ENCODE results near the gene NFIB. TPM values are rescaled to one million over a fixed set of nuclear protein-coding genes. Genes with fewer than 3 reads are reported as not detected.

Gene NFIB
- total RNA-seq, 1 experiment from 2014 or later: 14.3 TPM

DNA sequence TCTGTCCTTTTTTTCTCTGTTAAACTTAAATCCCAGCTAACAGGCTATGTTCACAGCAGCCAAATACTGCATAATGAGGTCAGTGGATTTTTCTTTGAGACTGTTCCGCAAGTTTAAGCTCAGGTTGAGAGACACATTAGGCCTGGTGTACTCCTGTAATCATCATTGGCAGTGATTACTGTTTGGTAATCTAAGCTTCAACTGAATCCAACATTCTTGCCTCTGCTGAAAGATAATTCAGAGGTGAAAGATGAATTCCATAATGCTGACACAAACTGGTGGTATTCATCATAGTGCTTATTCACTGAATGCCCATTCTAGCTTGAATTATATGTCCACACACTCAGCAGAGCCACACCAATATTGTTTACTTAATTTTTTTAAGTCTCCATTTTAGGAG is 108.5 kb downstream of the NFIB start:
- Histone ChIP-seq H3K79me1 (ENCODE audit: insufficient read depth, low read depth, low read length, poor library complexity, severe bottlenecking) (peaks cover 3% of the 10 kb centered on the region), H3K23ac (ENCODE audit: insufficient read length, low read depth, low read length) (no peak overlapping the region), H3K9ac (ENCODE audit: extremely low read depth, insufficient read length, low read length) (no peak overlapping the region), H2AK5ac (ENCODE audit: insufficient read length, low read length) (no peak overlapping the region), H3K23me2 (ENCODE audit: insufficient read length, low read depth, low read length, poor library complexity, severe bottlenecking) (no peaks in the 10 kb centered on the region), H3K27me3 (ENCODE audit: insufficient read depth, low read length) (no peaks in the 10 kb centered on the region), H2BK20ac (ENCODE audit: low read depth, low read length, poor library complexity, severe bottlenecking) (no peak overlapping the region), H4K91ac (ENCODE audit: insufficient read length, low read depth, low read length) (no peak overlapping the region), H4K20me1 (ENCODE audit: control insufficient read depth, insufficient read depth, insufficient read length) (no peaks in the 10 kb centered on the region), H3K4me2 (ENCODE audit: insufficient read depth, insufficient read length, low read length) (no peak overlapping the region), H3K27ac (ENCODE audit: insufficient read length, low read depth, low read length) (no peak overlapping the region), H3K14ac (ENCODE audit: insufficient read depth, low read length) (no peak overlapping the region), H3K79me2 (ENCODE audit: insufficient read depth, low read length) (no peaks in the 10 kb centered on the region), H3K18ac (ENCODE audit: insufficient read length, low read depth, low read length) (no peak overlapping the region), H3T11ph (ENCODE audit: low read length) (no peak overlapping the region), H2BK12ac (ENCODE audit: insufficient read length, low read depth, low read length) (no peak overlapping the region), H4K8ac (replicated peaks; ENCODE audit: insufficient read length, low read depth, low read length) (no peak overlapping the region), H2AFZ (ENCODE audit: low read length) (no peak overlapping the region), H3K4me1 (ENCODE audit: insufficient read depth, low read length) (0 out of 2 replicates have a peak, but pooled peaks cover 2% of the 10 kb centered on the region), H2BK120ac (ENCODE audit: low read depth, low read length, poor library complexity, severe bottlenecking) (no peak overlapping the region), H2BK5ac (ENCODE audit: insufficient read length, low read length) (no peak overlapping the region), H2BK15ac (ENCODE audit: low read depth, low read length) (no peak overlapping the region), H3K56ac (ENCODE audit: insufficient read length, low read depth, low read length) (no peak overlapping the region), H3K9me3 (ENCODE audit: control insufficient read depth, low read depth, low read length) (no peaks in the 10 kb centered on the region), H3K4ac (ENCODE audit: low read depth, low read length) (no peak overlapping the region), H4K5ac (ENCODE audit: insufficient read length, low read depth, low read length) (no peak overlapping the region)
- H3K36me3 Mint-ChIP-seq (ENCODE audit: insufficient read depth in 1 of 3, low read depth in 3 of 3): no peaks in the 10 kb centered on the region
- DNase-seq: no peak
- H3K27ac Mint-ChIP-seq: no peak overlapping the region
- H3K27me3 Mint-ChIP-seq (ENCODE audit: low read depth): no peaks in the 10 kb centered on the region; the same call in 1 of the 2 replicates
- TF ChIP-seq, protein P1, sequence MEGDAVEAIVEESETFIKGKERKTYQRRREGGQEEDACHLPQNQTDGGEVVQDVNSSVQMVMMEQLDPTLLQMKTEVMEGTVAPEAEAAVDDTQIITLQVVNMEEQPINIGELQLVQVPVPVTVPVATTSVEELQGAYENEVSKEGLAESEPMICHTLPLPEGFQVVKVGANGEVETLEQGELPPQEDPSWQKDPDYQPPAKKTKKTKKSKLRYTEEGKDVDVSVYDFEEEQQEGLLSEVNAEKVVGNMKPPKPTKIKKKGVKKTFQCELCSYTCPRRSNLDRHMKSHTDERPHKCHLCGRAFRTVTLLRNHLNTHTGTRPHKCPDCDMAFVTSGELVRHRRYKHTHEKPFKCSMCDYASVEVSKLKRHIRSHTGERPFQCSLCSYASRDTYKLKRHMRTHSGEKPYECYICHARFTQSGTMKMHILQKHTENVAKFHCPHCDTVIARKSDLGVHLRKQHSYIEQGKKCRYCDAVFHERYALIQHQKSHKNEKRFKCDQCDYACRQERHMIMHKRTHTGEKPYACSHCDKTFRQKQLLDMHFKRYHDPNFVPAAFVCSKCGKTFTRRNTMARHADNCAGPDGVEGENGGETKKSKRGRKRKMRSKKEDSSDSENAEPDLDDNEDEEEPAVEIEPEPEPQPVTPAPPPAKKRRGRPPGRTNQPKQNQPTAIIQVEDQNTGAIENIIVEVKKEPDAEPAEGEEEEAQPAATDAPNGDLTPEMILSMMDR (conservative IDR thresholded peaks at IDR 0.05): no peak
- H3K4me1 Mint-ChIP-seq: peaks cover 16 to 19% of the 10 kb centered on the region in 2 experiments
- WGBS (ENCODE audit: extremely low coverage, insufficient read length, low lambda C conversion rate): no CpG with 5 or more reads among the region's 1 CpG
- no peaks in the 10 kb centered on the region for H3K9me3 Mint-ChIP-seq
- no peak overlapping the region for H3K4me3 Mint-ChIP-seq

Data from H9 (cell line).